ENCODE data around the gene ANXA3. TPM values are rescaled to one million over a fixed set of nuclear protein-coding genes. Genes with fewer than 3 reads are reported as not detected.
"Not testable (repeated sequence)": the region's sequence is repeated elsewhere in the genome, so short reads cannot be mapped to it uniquely, and the experiment has no call there.

The ANXA3 gene
- total RNA-seq, 2 experiments from 2014 or later, result 2.9 to 4.2 TPM

DNA sequence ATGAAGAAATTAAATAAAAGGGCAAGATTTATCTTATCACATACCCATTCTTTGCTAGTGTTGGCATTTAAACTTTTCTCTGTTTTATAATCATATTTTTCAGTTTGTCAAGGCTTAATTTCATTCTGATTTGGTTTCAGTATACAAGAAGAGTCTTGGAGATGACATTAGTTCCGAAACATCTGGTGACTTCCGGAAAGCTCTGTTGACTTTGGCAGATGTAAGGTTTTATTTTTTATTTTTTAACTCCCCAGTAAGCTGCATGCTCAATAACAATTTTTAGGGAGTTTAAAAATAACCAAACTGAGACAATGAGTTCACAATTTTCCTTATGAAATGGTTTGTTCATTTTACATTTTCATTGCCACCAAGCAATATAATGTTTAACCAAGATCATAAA lies 39.8 kb downstream of the ANXA3 start:
- POLR2A ChIA-PET, result no interaction called here
- Mint-ChIP-seq H3K9me3 (ENCODE audit: insufficient read depth) (no peaks in the 10 kb centered on the region), H3K4me3 (no peak overlapping the region), H3K36me3 (ENCODE audit: low read depth) (no peaks in the 10 kb centered on the region), H3K4me1 (ENCODE audit: low read depth) (no peaks in the 10 kb centered on the region), H3K27ac (no peak overlapping the region), H3K27me3 (ENCODE audit: low read depth) (no peaks in the 10 kb centered on the region)
- DNase-seq, result no peak
- CTCF ChIA-PET, result interaction anchor here (0.7 to 2.0 kb wide), 3 partner anchors 9 to 272 kb away, joined by 3 to 5 read pairs (median 4); no protein-coding TSS in a partner anchor
- no peak for ATAC-seq

DNA sequence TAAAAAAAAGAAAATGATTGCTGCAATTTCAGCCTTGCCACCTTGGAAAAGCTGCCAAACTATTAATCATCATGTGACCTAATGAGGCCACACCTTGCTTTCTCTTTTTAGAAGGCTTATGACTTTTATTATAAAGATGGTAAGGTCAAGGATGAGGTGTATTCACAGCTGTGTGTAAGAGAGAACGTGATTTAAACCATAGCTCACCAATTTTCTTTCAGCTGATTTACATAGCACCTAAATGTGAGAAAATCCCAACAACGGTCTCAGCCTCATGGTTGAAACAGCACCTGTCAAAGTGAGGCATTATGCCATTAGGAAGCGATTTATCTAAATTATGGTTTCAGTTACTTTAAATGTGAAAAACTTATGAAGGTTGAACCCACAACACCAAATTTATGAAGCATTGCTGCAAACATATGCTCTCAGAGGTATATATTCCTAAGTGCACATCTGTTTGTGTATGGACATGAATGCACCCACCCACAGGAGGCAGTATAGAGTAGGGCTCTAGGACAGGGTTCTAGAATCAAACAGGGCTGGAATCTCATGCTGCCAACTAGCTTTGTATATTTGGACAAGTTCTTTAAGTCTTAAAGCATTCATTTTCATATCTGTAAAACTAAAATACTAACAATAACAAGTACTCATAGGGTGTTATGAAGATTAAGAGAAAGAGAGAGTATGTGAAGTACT lies 40.7 kb downstream of the ANXA3 start:
- POLR2A ChIA-PET, result interaction anchor here (0.7 kb wide), 1 partner anchor 76 kb away, joined by 3 read pairs; no protein-coding TSS in a partner anchor
- DNase-seq (peak; percentile 24), ATAC-seq (no peak)
- Mint-ChIP-seq H3K27me3 (ENCODE audit: low read depth) (no peaks in the 10 kb centered on the region), H3K4me3 (no peak overlapping the region), H3K9me3 (ENCODE audit: insufficient read depth) (no peaks in the 10 kb centered on the region), H3K27ac (no peak overlapping the region), H3K4me1 (ENCODE audit: low read depth) (no peaks in the 10 kb centered on the region), H3K36me3 (ENCODE audit: low read depth) (no peaks in the 10 kb centered on the region)
- CTCF ChIA-PET, result interaction anchor here (0.8 to 2.0 kb wide), 6 partner anchors 8 to 271 kb away, joined by 3 to 6 read pairs (median 4); no protein-coding TSS in a partner anchor

DNA sequence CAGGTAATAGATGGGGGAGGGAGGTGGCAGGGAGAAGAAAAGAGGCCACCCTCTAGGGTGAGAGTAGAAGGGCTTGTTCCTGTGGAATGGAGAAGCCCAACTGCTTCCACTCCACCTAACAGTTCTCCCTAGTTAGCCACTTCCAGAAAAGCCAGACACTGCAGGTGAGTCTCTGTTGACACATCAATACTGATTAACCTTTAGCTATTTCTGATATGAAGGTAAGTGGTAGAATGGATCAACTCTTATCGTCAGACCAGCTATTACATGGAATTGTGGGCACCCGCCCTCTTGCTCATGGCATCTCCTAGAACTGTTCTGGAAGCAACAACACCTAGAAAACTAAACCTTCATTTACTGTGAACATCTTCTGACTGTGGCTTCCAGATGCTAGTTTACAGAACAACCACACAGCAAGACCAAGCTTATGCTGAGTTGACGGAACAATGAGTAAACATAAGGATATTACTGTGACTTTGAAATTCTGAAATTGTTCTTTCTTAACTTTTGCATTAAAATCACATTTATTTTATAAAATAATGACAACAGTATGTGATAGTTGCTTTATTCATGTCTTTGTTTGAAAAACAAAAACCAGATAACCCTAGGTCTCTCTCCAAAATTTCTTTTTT lies 44.7 kb downstream of the ANXA3 start:
- no peak overlapping the region for H3K27ac Mint-ChIP-seq
- no peaks in the 10 kb centered on the region for H3K4me1 Mint-ChIP-seq (ENCODE audit: low read depth)
- DNase-seq (no peak), ATAC-seq (no peak)
- H3K36me3 Mint-ChIP-seq (ENCODE audit: low read depth), result no peaks in the 10 kb centered on the region
- H3K4me3 Mint-ChIP-seq, result no peak overlapping the region
- ChIA-PET POLR2A (no interaction called here), CTCF (interaction anchor here (1.1 kb wide), 1 partner anchor 12 kb away, joined by 3 read pairs; no protein-coding TSS in a partner anchor)
- no peaks in the 10 kb centered on the region for H3K9me3 Mint-ChIP-seq (ENCODE audit: insufficient read depth)
- no peaks in the 10 kb centered on the region for H3K27me3 Mint-ChIP-seq (ENCODE audit: low read depth)

DNA sequence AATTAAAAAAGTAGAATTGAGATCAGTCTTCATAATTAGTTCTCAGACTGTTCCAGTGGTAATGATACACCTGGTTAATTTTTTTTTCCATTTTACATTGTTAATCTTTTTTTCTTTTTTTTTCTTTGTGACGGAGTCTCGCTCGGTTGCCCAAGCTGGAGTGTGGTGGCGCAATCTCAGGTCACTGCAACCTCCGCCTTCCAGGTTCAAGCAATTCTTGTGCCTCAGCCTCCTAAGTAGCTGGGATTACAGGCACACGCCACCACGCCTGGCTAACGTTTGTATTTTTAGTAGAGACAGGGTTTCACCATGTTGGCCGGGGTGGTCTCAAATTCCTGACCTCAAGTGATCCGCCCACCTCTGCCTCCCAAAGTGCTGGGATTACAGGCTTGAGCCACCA lies 46.9 kb downstream of the ANXA3 start:
- CTCF ChIA-PET; H3K4me1 Mint-ChIP-seq (ENCODE audit: low read depth); H3K27me3 Mint-ChIP-seq (ENCODE audit: low read depth); H3K27ac Mint-ChIP-seq; H3K4me3 Mint-ChIP-seq; ATAC-seq; H3K9me3 Mint-ChIP-seq (ENCODE audit: insufficient read depth); H3K36me3 Mint-ChIP-seq (ENCODE audit: low read depth); POLR2A ChIA-PET; DNase-seq: not testable (repeated sequence)

DNA sequence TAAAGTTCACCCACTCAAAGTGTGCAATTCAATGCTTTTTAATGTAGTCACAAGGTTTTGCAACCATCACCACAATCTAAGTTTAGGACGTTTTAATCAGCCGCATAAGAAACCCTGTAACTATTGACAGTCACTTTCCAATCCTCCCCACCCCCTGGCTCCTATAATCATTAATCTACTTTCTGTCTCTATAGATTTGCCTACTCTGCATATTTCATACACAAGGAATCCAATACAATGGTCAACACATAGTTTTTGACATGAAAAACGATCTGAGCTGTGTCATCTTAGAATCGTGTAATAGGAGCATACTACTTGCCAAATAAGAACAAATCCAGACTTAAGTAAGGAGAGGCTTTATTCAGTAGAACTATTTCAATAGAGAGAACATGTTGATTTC lies 47.6 kb downstream of the ANXA3 start:
- no peak overlapping the region for H3K4me3 Mint-ChIP-seq
- CTCF ChIA-PET, result interaction anchor here (1.1 kb wide), 1 partner anchor 14 kb away, joined by 3 read pairs; no protein-coding TSS in a partner anchor
- peaks cover 9% of the 10 kb centered on the region for H3K27me3 Mint-ChIP-seq (ENCODE audit: low read depth)
- ATAC-seq, result no peak
- H3K36me3 Mint-ChIP-seq (ENCODE audit: low read depth), result no peaks in the 10 kb centered on the region
- POLR2A ChIA-PET, result no interaction called here
- H3K27ac Mint-ChIP-seq, result no peak overlapping the region
- H3K4me1 Mint-ChIP-seq (ENCODE audit: low read depth), result no peaks in the 10 kb centered on the region
- no peak for DNase-seq
- no peaks in the 10 kb centered on the region for H3K9me3 Mint-ChIP-seq (ENCODE audit: insufficient read depth)

DNA sequence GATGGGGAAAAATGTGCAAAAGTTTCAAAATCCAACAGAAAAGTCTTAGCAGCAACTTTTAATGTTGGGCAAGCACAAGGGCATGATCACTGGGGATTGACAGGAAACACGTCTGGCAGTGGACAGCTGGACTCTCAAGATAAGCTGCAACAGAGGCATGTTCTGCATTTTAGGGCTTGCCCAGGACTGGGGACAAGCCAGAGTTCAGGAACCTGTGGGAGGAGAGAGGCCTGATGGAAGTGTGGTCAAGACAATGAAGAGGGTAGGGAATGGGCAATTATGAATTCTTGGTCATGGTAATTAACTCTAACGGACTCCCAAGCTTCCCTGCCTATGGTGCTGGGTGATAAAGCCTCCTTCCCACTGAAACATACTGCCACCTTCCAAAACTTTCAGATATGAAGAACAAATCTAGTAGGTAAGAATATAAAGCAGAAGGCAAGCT lies 48.4 kb downstream of the ANXA3 start:
- no peak overlapping the region for H3K4me3 Mint-ChIP-seq
- no peak overlapping the region for H3K27ac Mint-ChIP-seq
- no peaks in the 10 kb centered on the region for H3K9me3 Mint-ChIP-seq (ENCODE audit: insufficient read depth)
- POLR2A ChIA-PET, result no interaction called here
- CTCF ChIA-PET, result interaction anchor here (0.9 to 1.4 kb wide), 4 partner anchors 8 to 44 kb away, joined by 3 to 4 read pairs (median 4); no protein-coding TSS in a partner anchor
- peaks cover 9% of the 10 kb centered on the region for H3K27me3 Mint-ChIP-seq (ENCODE audit: low read depth)
- no peaks in the 10 kb centered on the region for H3K36me3 Mint-ChIP-seq (ENCODE audit: low read depth)
- H3K4me1 Mint-ChIP-seq (ENCODE audit: low read depth), result no peaks in the 10 kb centered on the region
- DNase-seq (no peak), ATAC-seq (no peak)

DNA sequence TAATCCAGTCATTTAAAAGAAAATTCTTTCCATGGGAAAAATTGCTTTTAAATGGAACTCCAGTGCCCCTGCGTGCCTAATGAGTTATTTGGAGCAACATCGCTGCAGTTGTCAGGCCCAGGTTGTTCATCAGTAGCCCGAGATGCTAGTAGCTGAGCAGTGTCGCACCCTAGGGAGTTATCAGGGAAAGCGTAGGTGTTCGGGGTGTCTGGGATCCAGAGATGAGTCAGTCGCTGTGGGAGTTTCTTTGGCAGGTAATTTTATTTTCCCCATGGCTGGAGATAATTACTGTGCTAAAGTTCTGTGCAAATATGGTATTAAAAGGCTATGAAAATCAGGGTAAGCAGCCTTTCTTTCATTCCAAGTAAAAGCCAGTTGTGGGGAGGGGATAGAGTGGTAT lies 49.4 kb downstream of the ANXA3 start:
- CTCF ChIA-PET, result interaction anchor here (0.9 to 1.4 kb wide), 3 partner anchors 8 to 43 kb away, joined by 3 to 4 read pairs (median 4); no protein-coding TSS in a partner anchor
- Mint-ChIP-seq H3K27ac (no peak overlapping the region), H3K4me1 (ENCODE audit: low read depth) (no peaks in the 10 kb centered on the region)

DNA sequence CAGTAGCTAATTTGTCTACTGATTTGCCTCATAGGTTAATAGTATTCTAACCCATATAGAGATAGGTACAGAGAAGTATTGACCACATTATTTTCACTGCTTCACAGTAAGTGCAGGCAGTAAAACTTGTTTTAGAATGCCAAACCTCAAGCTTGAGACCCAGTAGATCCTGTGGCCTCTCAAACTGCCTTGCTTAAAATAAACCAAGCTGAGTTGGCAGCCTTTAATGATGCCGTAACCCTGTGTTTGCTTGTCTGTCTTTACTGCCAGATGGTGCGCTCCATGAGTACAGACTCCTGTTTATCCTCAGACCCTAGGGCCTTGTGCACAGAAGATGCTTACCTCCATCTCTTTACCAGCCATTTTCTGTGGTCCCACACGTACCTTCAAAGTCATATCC lies 50.8 kb downstream of the ANXA3 start:
- H3K36me3 Mint-ChIP-seq (ENCODE audit: low read depth), result no peaks in the 10 kb centered on the region
- DNase-seq (no peak), ATAC-seq (no peak)
- ChIA-PET POLR2A (no interaction called here), CTCF (interaction anchor here (0.8 kb wide), 1 partner anchor 11 kb away, joined by 3 read pairs; no protein-coding TSS in a partner anchor)
- H3K4me1 Mint-ChIP-seq (ENCODE audit: low read depth), result no peaks in the 10 kb centered on the region
- H3K27ac Mint-ChIP-seq, result no peak overlapping the region
- H3K4me3 Mint-ChIP-seq, result no peak overlapping the region
- H3K9me3 Mint-ChIP-seq (ENCODE audit: insufficient read depth), result no peaks in the 10 kb centered on the region
- H3K27me3 Mint-ChIP-seq (ENCODE audit: low read depth), result peaks cover 9% of the 10 kb centered on the region

More for the DNA sequence above, 49.4 kb downstream of the ANXA3 start:
- Mint-ChIP-seq H3K27me3 (ENCODE audit: low read depth) (peaks cover 9% of the 10 kb centered on the region), H3K4me3 (no peak overlapping the region), H3K36me3 (ENCODE audit: low read depth) (no peaks in the 10 kb centered on the region), H3K9me3 (ENCODE audit: insufficient read depth) (no peaks in the 10 kb centered on the region)
- DNase-seq (no peak), ATAC-seq (no peak)
- POLR2A ChIA-PET, result no interaction called here

DNA sequence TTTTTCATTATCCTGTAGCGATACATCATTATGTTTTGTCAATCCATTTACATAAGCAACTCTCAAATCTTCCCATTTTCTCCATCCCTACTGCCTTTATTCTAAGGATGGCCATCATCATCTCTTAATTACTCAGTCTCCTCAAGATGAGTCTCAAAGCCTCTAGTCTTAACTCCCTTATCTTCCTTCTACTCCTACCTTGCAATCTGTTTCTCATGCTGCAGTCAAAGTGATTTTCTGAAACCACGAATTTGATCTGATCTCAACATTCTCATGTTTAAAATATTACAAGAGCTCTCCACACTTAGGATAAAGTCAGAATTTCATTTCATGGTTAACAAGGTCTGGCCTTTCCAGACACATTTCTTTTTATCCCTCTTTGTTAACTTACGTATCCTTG lies 51.8 kb downstream of the ANXA3 start:
- Mint-ChIP-seq H3K36me3 (ENCODE audit: low read depth) (no peaks in the 10 kb centered on the region), H3K4me1 (ENCODE audit: low read depth) (no peaks in the 10 kb centered on the region), H3K27me3 (ENCODE audit: low read depth) (peaks cover 9% of the 10 kb centered on the region), H3K4me3 (no peak overlapping the region), H3K9me3 (ENCODE audit: insufficient read depth) (no peaks in the 10 kb centered on the region), H3K27ac (no peak overlapping the region)
- ChIA-PET CTCF (interaction anchor here (0.6 to 1.4 kb wide), 2 partner anchors 10 to 12 kb away, joined by 3 to 5 read pairs; no protein-coding TSS in a partner anchor), POLR2A (no interaction called here)
- DNase-seq (no peak), ATAC-seq (no peak)

DNA sequence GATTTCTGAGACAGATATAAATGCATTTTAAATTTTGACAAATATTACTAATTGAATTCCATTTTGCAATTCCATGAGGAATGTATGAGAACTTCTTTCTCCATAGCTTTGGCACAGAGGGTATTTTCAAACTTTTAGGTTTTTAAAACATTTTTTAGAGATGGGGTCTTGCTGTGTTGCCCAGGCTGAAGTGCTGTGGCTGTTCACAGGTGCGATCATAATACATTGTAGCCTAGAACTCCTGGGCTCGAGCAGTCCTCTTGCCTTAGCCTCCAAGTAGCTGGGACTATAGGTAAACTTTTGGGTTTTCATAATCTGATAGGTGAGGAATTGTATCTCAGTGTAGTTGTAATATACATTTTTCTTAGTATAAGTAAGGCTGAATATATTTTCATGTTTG lies 53.4 kb downstream of the ANXA3 start:
- POLR2A ChIA-PET, result no interaction called here
- H3K4me1 Mint-ChIP-seq (ENCODE audit: low read depth), result no peaks in the 10 kb centered on the region
- no peaks in the 10 kb centered on the region for H3K36me3 Mint-ChIP-seq (ENCODE audit: low read depth)
- no peak overlapping the region for H3K27ac Mint-ChIP-seq
- no peak for ATAC-seq
- no peak for DNase-seq
- H3K9me3 Mint-ChIP-seq (ENCODE audit: insufficient read depth), result no peaks in the 10 kb centered on the region
- no peak overlapping the region for H3K4me3 Mint-ChIP-seq
- H3K27me3 Mint-ChIP-seq (ENCODE audit: low read depth), result peaks cover 9% of the 10 kb centered on the region
- CTCF ChIA-PET, result interaction anchor here (1.0 to 1.5 kb wide), 2 partner anchors 23 to 53 kb away, joined by 3 read pairs; no protein-coding TSS in a partner anchor

DNA sequence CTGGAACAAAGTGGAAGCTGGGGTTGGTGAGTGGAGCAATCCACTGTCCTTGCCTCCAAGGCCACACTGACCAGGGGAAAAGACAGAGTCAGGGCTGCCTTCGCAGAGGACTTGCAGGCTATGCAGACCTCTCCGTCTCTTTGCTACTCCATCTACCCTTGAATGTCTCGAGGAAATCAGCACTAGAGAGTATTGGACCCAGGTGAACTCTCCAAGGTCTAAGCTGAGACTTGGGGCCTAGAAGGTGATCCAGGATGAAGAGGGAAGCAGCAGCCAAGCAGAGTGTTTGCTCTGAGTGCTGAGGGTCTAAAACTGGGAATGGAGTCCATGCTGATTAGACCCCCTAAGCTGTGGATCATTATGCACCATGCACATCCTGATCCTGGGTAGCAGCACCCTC lies 54.5 kb downstream of the ANXA3 start:
- POLR2A ChIA-PET, result no interaction called here
- no peak overlapping the region for H3K27ac Mint-ChIP-seq
- peaks cover 8% of the 10 kb centered on the region for H3K4me1 Mint-ChIP-seq (ENCODE audit: low read depth)
- H3K9me3 Mint-ChIP-seq (ENCODE audit: insufficient read depth), result no peaks in the 10 kb centered on the region
- H3K36me3 Mint-ChIP-seq (ENCODE audit: low read depth), result no peaks in the 10 kb centered on the region
- ATAC-seq, result no peak
- peaks cover 9% of the 10 kb centered on the region for H3K27me3 Mint-ChIP-seq (ENCODE audit: low read depth)
- CTCF ChIA-PET, result interaction anchor here (1.5 kb wide), 1 partner anchor 52 kb away, joined by 3 read pairs; no protein-coding TSS in a partner anchor
- H3K4me3 Mint-ChIP-seq, result no peak overlapping the region
- DNase-seq, result no peak

DNA sequence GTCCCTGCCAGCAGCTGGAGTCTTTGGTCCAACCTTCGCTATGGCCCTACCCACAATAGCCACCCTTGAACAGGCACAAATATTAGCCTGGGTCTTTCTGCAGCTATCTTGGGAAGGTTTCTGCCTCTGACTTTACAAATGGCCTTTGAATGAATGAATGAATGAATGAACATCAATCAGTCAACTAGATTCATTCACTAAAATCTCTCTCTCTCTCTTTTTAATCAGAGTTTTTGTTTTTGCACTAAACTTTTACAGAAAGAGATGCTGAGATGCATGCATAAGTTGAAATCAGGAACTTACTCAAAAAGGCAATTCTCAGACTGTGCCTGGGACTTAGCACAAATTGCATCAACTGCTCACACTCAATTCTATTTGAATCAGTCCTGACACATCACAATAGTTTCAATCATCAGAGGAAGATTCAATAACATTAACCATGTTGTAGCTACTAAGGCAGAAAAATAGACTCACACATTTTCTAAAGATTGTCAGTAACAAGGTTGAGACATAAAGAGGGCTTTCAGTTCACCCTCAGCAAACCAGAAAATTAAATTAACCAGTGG lies 55.0 kb downstream of the ANXA3 start:
- H3K27ac Mint-ChIP-seq, result no peak overlapping the region
- no peaks in the 10 kb centered on the region for H3K9me3 Mint-ChIP-seq (ENCODE audit: insufficient read depth)
- CTCF ChIA-PET, result interaction anchor here (1.5 kb wide), 1 partner anchor 51 kb away, joined by 3 read pairs; no protein-coding TSS in a partner anchor
- ATAC-seq (no peak), DNase-seq (no peak)
- POLR2A ChIA-PET, result no interaction called here
- peaks cover 9% of the 10 kb centered on the region for H3K27me3 Mint-ChIP-seq (ENCODE audit: low read depth)
- no peak overlapping the region for H3K4me3 Mint-ChIP-seq
- H3K36me3 Mint-ChIP-seq (ENCODE audit: low read depth), result no peaks in the 10 kb centered on the region
- peaks cover 11% of the 10 kb centered on the region for H3K4me1 Mint-ChIP-seq (ENCODE audit: low read depth)
